SK-N-SH treated with all-trans-retinoic acid at 6 μM for 48 hours (cell line): Measurements from ENCODE around the gene TXN2.

ENCODE experiments used
- ATAC-seq: fragments of 200-7000 bp; cut with Tn5 transposase; 3 replicates; pipeline ENCODE4 v1.9.1; 2020; ENCODE audit warnings: mild to moderate bottlenecking, moderate library complexity
- ARNTL ChIP-seq: fragments of 450-650 bp; formaldehyde crosslinking; IDR thresholded peaks from 2 replicates; pipeline ENCODE4 v1.5.0; 2020; ENCODE audit warnings: low read depth, mild to moderate bottlenecking, moderate library complexity, borderline replicate concordance
- CREB5 ChIP-seq: fragments of 250-450 bp; sonication (Bioruptor Pico); IDR thresholded peaks from 2 replicates; pipeline ENCODE4 v1.5.1; 2020; ENCODE audit warnings: low read depth, mild to moderate bottlenecking, moderate library complexity
- CSRNP3 ChIP-seq: fragments of 250-450 bp; sonication (Bioruptor Pico); IDR thresholded peaks from 2 replicates; pipeline ENCODE4 v1.5.1; 2021; ENCODE audit warnings: mild to moderate bottlenecking, moderate library complexity
- ESRRG ChIP-seq: fragments of 250-450 bp; sonication (Bioruptor Pico); IDR thresholded peaks from 2 replicates; pipeline ENCODE4 v1.6.1; 2021; ENCODE audit warnings: mild to moderate bottlenecking
- POU6F1 ChIP-seq: fragments of 250-450 bp; sonication (Bioruptor Pico); IDR thresholded peaks from 2 replicates; pipeline ENCODE4 v1.8.0; 2021; ENCODE audit warnings: low read depth, mild to moderate bottlenecking, moderate library complexity, borderline replicate concordance
- SNAI2 ChIP-seq: fragments of 250-450 bp; sonication (Bioruptor Pico); IDR thresholded peaks from 2 replicates; pipeline ENCODE4 v1.5.0; 2020; ENCODE audit warnings: mild to moderate bottlenecking, moderate library complexity
- TSHZ2 ChIP-seq: fragments of 250-450 bp; sonication (Bioruptor Pico); IDR thresholded peaks from 2 replicates; pipeline ENCODE4 v1.5.0; 2020; ENCODE audit warnings: mild to moderate bottlenecking, moderate library complexity
- ZC3H10 ChIP-seq: fragments of 250-450 bp; sonication (Bioruptor Pico); IDR thresholded peaks from 2 replicates; pipeline ENCODE4 v1.5.1; 2021; ENCODE audit warnings: mild to moderate bottlenecking, moderate library complexity
- ZFP3 ChIP-seq: fragments of 250-450 bp; sonication (Bioruptor Pico); IDR thresholded peaks from 2 replicates; pipeline ENCODE4 v1.5.0; 2020; ENCODE audit warnings: mild to moderate bottlenecking, moderate library complexity
- ZFP30 ChIP-seq: fragments of 450-650 bp; formaldehyde crosslinking; IDR thresholded peaks from 2 replicates; pipeline ENCODE4 v1.5.0; 2022; ENCODE audit warnings: mild to moderate bottlenecking, moderate library complexity
- ZNF565 ChIP-seq: fragments of 450-650 bp; formaldehyde crosslinking; conservative IDR thresholded peaks from 2 replicates; pipeline ENCODE4 v1.5.0; 2020; ENCODE audit warnings: low read depth, mild to moderate bottlenecking, moderate library complexity
- ZNF70 ChIP-seq: fragments of 450-650 bp; formaldehyde crosslinking; IDR thresholded peaks from 2 replicates; pipeline ENCODE4 v1.5.0; 2020; ENCODE audit warnings: mild to moderate bottlenecking, moderate library complexity
- ZNF8 ChIP-seq: fragments of 450-650 bp; formaldehyde crosslinking; IDR thresholded peaks from 2 replicates; pipeline ENCODE4 v1.5.0; 2020; ENCODE audit warnings: mild to moderate bottlenecking, moderate library complexity

The TXN2 gene

GRCh38 chr22:36461665-36462649, 19.5 kb downstream of the TXN2 start (continued):
- TF ChIP-seq POU6F1 (CRISPR knock-in tag) (no peak), TSHZ2 (CRISPR knock-in tag) (no peak), ZNF70 (CRISPR knock-in tag) (no peak), SNAI2 (CRISPR knock-in tag) (peak; percentile 56; the same call in 1 of the 2 replicates)
- TF ChIP-seq, all 23 proteins: peak for 4

- no peak for TF ChIP-seq ESRRG
- no peak for ATAC-seq
These were observed 21.2 kb downstream of the TXN2 start for GRCh38 chr22:36460202-36460601.

GRCh38 chr22:36457688-36458450, 23.6 kb downstream of the TXN2 start:
- no peak for TF ChIP-seq POU6F1 (CRISPR knock-in tag)
- TF ChIP-seq ARNTL = no peak
- no peak for TF ChIP-seq ZC3H10
- TF ChIP-seq ZFP30 (CRISPR knock-in tag) = no peak
- no peak for TF ChIP-seq CREB5 (CRISPR knock-in tag)
- TF ChIP-seq ZNF565 (CRISPR knock-in tag) = no peak
- TF ChIP-seq TSHZ2 (CRISPR knock-in tag) = no peak
- no peak for TF ChIP-seq ZNF8 (CRISPR knock-in tag)
- TF ChIP-seq ZNF70 (CRISPR knock-in tag) = no peak
- TF ChIP-seq ZFP3 = no peak
- no peak for TF ChIP-seq CSRNP3 (CRISPR knock-in tag)
- TF ChIP-seq, all 23 proteins: peak for 0
- no peak for ATAC-seq
